ENCODE data around the gene STIM1. TPM values are rescaled to one million over a fixed set of nuclear protein-coding genes. Genes with fewer than 3 reads are reported as not detected.

The STIM1 gene
- total RNA-seq, 1 experiment from 2014 or later, result 15.2 TPM

- Mint-ChIP-seq H3K36me3 (ENCODE audit: insufficient read depth in 1 of 3, low read depth in 3 of 3) (no peaks in the 10 kb centered on the region), H3K27ac (no peak overlapping the region)
Measured at GRCh38 chr11:3845246-3845645, 10.2 kb upstream of the STIM1 start.

More at GRCh38 chr11:3845246-3845645, 10.2 kb upstream of the STIM1 start:
- Histone ChIP-seq H3K23me2 (ENCODE audit: insufficient read length, low read depth, low read length, poor library complexity, severe bottlenecking) (peaks cover 6% of the 10 kb centered on the region), H3K18ac (ENCODE audit: insufficient read length, low read depth, low read length) (no peak overlapping the region), H3K9me3 (ENCODE audit: control insufficient read depth, low read depth, low read length) (no peaks in the 10 kb centered on the region), H3K79me1 (ENCODE audit: insufficient read depth, low read depth, low read length, poor library complexity, severe bottlenecking) (no peaks in the 10 kb centered on the region), H2BK12ac (ENCODE audit: insufficient read length, low read depth, low read length) (no peak overlapping the region), H3K79me2 (ENCODE audit: insufficient read depth, low read length) (no peaks in the 10 kb centered on the region), H3K27me3 (ENCODE audit: insufficient read depth, low read length) (no peaks in the 10 kb centered on the region; the same call in 1 of the 2 replicates), H3K4me2 (ENCODE audit: insufficient read depth, insufficient read length, low read length) (no peak overlapping the region), H3K23ac (ENCODE audit: insufficient read length, low read depth, low read length) (no peak overlapping the region), H3T11ph (ENCODE audit: low read length) (no peak overlapping the region), H3K4me1 (ENCODE audit: insufficient read depth, low read length) (no peaks in the 10 kb centered on the region), H2AK5ac (ENCODE audit: insufficient read length, low read length) (no peak overlapping the region), H3K27ac (ENCODE audit: insufficient read length, low read depth, low read length) (no peak overlapping the region), H4K91ac (ENCODE audit: insufficient read length, low read depth, low read length) (no peak overlapping the region), H2BK120ac (ENCODE audit: low read depth, low read length, poor library complexity, severe bottlenecking) (no peak overlapping the region), H2BK20ac (ENCODE audit: low read depth, low read length, poor library complexity, severe bottlenecking) (no peak overlapping the region), H4K8ac (replicated peaks; ENCODE audit: insufficient read length, low read depth, low read length) (no peak overlapping the region), H2AFZ (ENCODE audit: low read length) (no peak overlapping the region), H4K20me1 (ENCODE audit: control insufficient read depth, insufficient read depth, insufficient read length) (no peaks in the 10 kb centered on the region), H2BK5ac (ENCODE audit: insufficient read length, low read length) (no peak overlapping the region), H2BK15ac (ENCODE audit: low read depth, low read length) (no peak overlapping the region), H3K56ac (ENCODE audit: insufficient read length, low read depth, low read length) (no peak overlapping the region), H3K14ac (ENCODE audit: insufficient read depth, low read length) (no peak overlapping the region), H3K9ac (ENCODE audit: extremely low read depth, insufficient read length, low read length) (no peak overlapping the region), H4K5ac (ENCODE audit: insufficient read length, low read depth, low read length) (no peak overlapping the region), H3K4ac (ENCODE audit: low read depth, low read length) (no peak overlapping the region)
- H3K4me1 Mint-ChIP-seq, result peaks cover 2 to 3% of the 10 kb centered on the region in 2 experiments; a peak in 2 of 4 replicates
- TF ChIP-seq CTCF (conservative IDR thresholded peaks at IDR 0.05), result no peak
- no peak overlapping the region for H3K4me3 Mint-ChIP-seq
- no peak for DNase-seq
- H3K27me3 Mint-ChIP-seq (ENCODE audit: low read depth), result peaks cover 19% of the 10 kb centered on the region
- H3K9me3 Mint-ChIP-seq, result no peaks in the 10 kb centered on the region; a peak in 1 of 5 replicates
- WGBS (ENCODE audit: extremely low coverage, insufficient read length, low lambda C conversion rate), result no CpG with 5 or more reads among the region's 1 CpG

Measured in H9 (cell line).